ENCODE results near the gene ARL5C. TPM values are rescaled to one million over a fixed set of nuclear protein-coding genes. Genes with fewer than 3 reads are reported as not detected.

Gene ARL5C
- total RNA-seq, 4 donors from 2014 or later = not detected

GRCh38 chr17:39178536-39178935 is 12.6 kb upstream of the ARL5C start:
- intact Hi-C loops (cut with DNase I; ENCODE audit: low total_unique reads) = no loop called here
- in situ Hi-C loops (cut with MboI; ENCODE audit: low pct_ligation_motif_present in 1 of 4, low pct_unique_long_range_greater_than_20kb in 1 of 4, low sequenced_read_pairs in 3 of 4) = loop anchor here in 1 of 4 donors (10.0 kb wide), 1 partner anchor 56 kb away; no protein-coding TSS in a partner anchor
- WGBS, 2 donors (ENCODE audit: low coverage in 1 of 2) = 42 to 53% methylated on average over 4 of the region's 4 CpGs
- Histone ChIP-seq H3K36me3 (peaks cover 0 to 3% (median 0%) of the 10 kb centered on the region in 4 donors), H3K9me3 (no peaks in the 10 kb centered on the region), H3K4me3 (no peak overlapping the region), H3K4me1 (peaks cover 0 to 19% (median 9%) of the 10 kb centered on the region in 4 donors), H3K27ac (peak overlapping the region; percentile 61 to 77 (median 76)), H3K27me3 (no peaks in the 10 kb centered on the region)
- DNase-seq = peak; percentile 48
- TF ChIP-seq CTCF (IDR thresholded peaks at IDR 0.05) (no peak), EP300 (IDR thresholded peaks at IDR 0.05; ENCODE audit: low read depth) (no peak), POLR2AphosphoS5 (IDR thresholded peaks at IDR 0.05) (no peak), POLR2A (IDR thresholded peaks at IDR 0.05) (no peak)

DNA sequence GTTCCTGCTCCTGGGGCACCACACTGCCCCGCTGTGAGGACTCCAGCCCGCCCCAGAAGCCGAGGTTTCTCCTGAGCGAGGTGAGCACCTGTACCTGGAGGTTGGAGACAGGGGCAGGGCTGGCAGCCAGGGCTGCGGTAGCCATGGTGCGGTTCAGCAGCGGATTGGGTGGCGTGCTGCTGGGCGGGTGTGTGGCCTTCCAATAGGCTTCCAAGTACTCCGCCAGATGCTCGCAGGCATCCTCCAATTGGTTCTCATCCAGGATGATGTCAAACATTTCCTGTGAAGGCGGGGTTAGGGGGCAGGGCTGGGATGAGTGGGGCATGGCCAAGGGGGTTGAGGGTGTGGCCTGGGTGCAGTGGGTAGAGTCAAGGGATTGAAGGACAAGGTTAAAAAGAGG is 11.3 kb upstream of the ARL5C start:
- H3K36me3 ChIP-seq = no peaks in the 10 kb centered on the region
- 91% methylated on average over 12 of the region's 12 CpGs; no CpG with 5 or more reads in 1 of the 2 donors for WGBS, 2 donors (ENCODE audit: low coverage in 1 of 2)
- H3K4me3 ChIP-seq = no peak overlapping the region
- no peak overlapping the region for H3K27ac ChIP-seq
- H3K27me3 ChIP-seq = no peaks in the 10 kb centered on the region
- TF ChIP-seq EP300 (IDR thresholded peaks at IDR 0.05; ENCODE audit: low read depth) = no peak
- no peak for TF ChIP-seq POLR2A (IDR thresholded peaks at IDR 0.05)
- no peak for TF ChIP-seq CTCF (IDR thresholded peaks at IDR 0.05)
- no peak for TF ChIP-seq POLR2AphosphoS5 (IDR thresholded peaks at IDR 0.05)
- intact Hi-C loops (cut with DNase I; ENCODE audit: low total_unique reads) = no loop called here
- no peak for DNase-seq
- in situ Hi-C loops (cut with MboI; ENCODE audit: low pct_ligation_motif_present in 1 of 4, low pct_unique_long_range_greater_than_20kb in 1 of 4, low sequenced_read_pairs in 3 of 4) = loop anchor here in 1 of 4 donors (10.0 kb wide), 1 partner anchor 58 kb away; no protein-coding TSS in a partner anchor
- peaks cover 0 to 19% (median 9%) of the 10 kb centered on the region in 4 donors for H3K4me1 ChIP-seq
- H3K9me3 ChIP-seq = no peaks in the 10 kb centered on the region

DNA sequence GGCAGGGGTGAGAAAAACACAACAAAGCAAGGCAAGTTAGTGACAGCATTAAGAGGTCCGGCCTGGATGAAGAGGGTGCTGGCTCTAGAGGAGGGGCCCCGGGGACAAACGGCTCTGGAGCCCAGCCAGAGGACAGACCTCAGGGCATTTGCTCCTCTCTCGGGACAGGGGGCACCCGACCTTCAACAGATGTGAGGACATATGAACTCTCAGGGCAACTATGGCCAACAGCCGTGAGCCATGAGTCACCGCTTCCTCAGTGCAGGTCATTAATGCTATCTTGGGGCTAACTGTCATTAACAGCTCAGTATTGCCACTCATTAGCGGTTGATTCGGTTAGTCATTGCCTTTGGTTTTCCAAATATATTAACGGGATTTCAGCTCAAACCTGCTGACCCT is 9.7 kb upstream of the ARL5C start:
- TF ChIP-seq EP300 (IDR thresholded peaks at IDR 0.05; ENCODE audit: low read depth) (no peak), POLR2AphosphoS5 (IDR thresholded peaks at IDR 0.05) (no peak), CTCF (IDR thresholded peaks at IDR 0.05) (no peak), POLR2A (IDR thresholded peaks at IDR 0.05) (no peak)
- intact Hi-C loops (cut with DNase I; ENCODE audit: low total_unique reads) = no loop called here
- H3K9me3 ChIP-seq = no peaks in the 10 kb centered on the region
- no peak for DNase-seq
- H3K4me3 ChIP-seq = no peak overlapping the region
- in situ Hi-C loops (cut with MboI; ENCODE audit: low pct_ligation_motif_present in 1 of 4, low pct_unique_long_range_greater_than_20kb in 1 of 4, low sequenced_read_pairs in 3 of 4) = loop anchor here in 1 of 4 donors (10.0 kb wide), 1 partner anchor 59 kb away; no protein-coding TSS in a partner anchor
- no peaks in the 10 kb centered on the region for H3K27me3 ChIP-seq
- no peaks in the 10 kb centered on the region for H3K36me3 ChIP-seq
- H3K27ac ChIP-seq = no peak overlapping the region
- peaks cover 0 to 19% (median 9%) of the 10 kb centered on the region in 4 donors for H3K4me1 ChIP-seq
- WGBS, 2 donors (ENCODE audit: low coverage in 1 of 2) = 74% methylated on average over 10 of the region's 10 CpGs; no CpG with 5 or more reads in 1 of the 2 donors

GRCh38 chr17:39174920-39175694 is 9.1 kb upstream of the ARL5C start:
- intact Hi-C loops (cut with DNase I; ENCODE audit: low total_unique reads) = no loop called here
- H3K27me3 ChIP-seq = no peaks in the 10 kb centered on the region
- H3K9me3 ChIP-seq = no peaks in the 10 kb centered on the region
- in situ Hi-C loops (cut with MboI; ENCODE audit: low pct_ligation_motif_present in 1 of 4, low pct_unique_long_range_greater_than_20kb in 1 of 4, low sequenced_read_pairs in 3 of 4) = loop anchor here in 2 of 4 donors (10.0 to 25.0 kb wide), 3 partner anchors 60 to 313 kb away; partner anchors contain the start of genes LASP1 (in 1 of the 2) and RPL23 (in 1 of the 2)
- H3K4me3 ChIP-seq = no peak overlapping the region
- H3K4me1 ChIP-seq = peaks cover 0 to 19% (median 9%) of the 10 kb centered on the region in 4 donors
- WGBS, 2 donors (ENCODE audit: low coverage in 1 of 2) = 58% methylated on average over 30 of the region's 35 CpGs; no CpG with 5 or more reads in 1 of the 2 donors
- TF ChIP-seq CTCF (IDR thresholded peaks at IDR 0.05) (peak; percentile 80 to 92 (median 85)), POLR2A (IDR thresholded peaks at IDR 0.05) (no peak), EP300 (IDR thresholded peaks at IDR 0.05; ENCODE audit: low read depth) (no peak)
- H3K27ac ChIP-seq = no peak overlapping the region
- DNase-seq = peak; percentile 78
- H3K36me3 ChIP-seq = no peaks in the 10 kb centered on the region
